GM12878 (cell line): ENCODE results near the gene JADE2. TPM values are rescaled to one million over a fixed set of nuclear protein-coding genes. Genes with fewer than 3 reads are reported as not detected.

ENCODE experiments used
- BACH1 ChIP-seq: fragments of 450-650 bp; IDR thresholded peaks from 2 replicates; pipeline ENCODE4 v1.6.1; 2017; ENCODE audit warnings: mild to moderate bottlenecking, borderline replicate concordance
- CBFB ChIP-seq: IDR thresholded peaks from 2 replicates; pipeline ENCODE4 v1.6.1; 2016; ENCODE audit warnings: antibody characterized with exemption, low read depth
- CEBPB ChIP-seq, 2 experiments: fragments of 150-350 bp in 1 of 2; IDR thresholded peaks; 2 replicates each; pipeline ENCODE4 v1.6.1; 2012 to 2014; ENCODE audit warnings: low read depth in 2 of 2, low read length in 2 of 2, borderline replicate concordance in 1 of 2, inconsistent platforms in 1 of 2
- CHD1 ChIP-seq: IDR thresholded peaks from 2 replicates; pipeline ENCODE4 v1.6.1; 2012; ENCODE audit warnings: low read depth, low read length, improper control_type of control experiment
- GABPA ChIP-seq: IDR thresholded peaks from 2 replicates; pipeline ENCODE4 v1.6.1; 2014; ENCODE audit warnings: antibody characterized with exemption, low read depth, mild to moderate bottlenecking, inconsistent platforms
- HCFC1 ChIP-seq: fragments of 150-350 bp; IDR thresholded peaks from 2 replicates; pipeline ENCODE4 v1.6.1; 2014; ENCODE audit warnings: low read length
- IKZF2 ChIP-seq, 2 experiments: fragments of 450-650 bp; IDR thresholded peaks; 2 replicates each; pipeline ENCODE4 v1.6.1; 2017; ENCODE audit warnings: mild to moderate bottlenecking in 2 of 2, moderate library complexity in 2 of 2
- JUNB ChIP-seq: IDR thresholded peaks from 2 replicates; pipeline ENCODE4 v1.6.1; 2016; ENCODE audit warnings: antibody characterized with exemption, mild to moderate bottlenecking
- MEF2A ChIP-seq: IDR thresholded peaks from 2 replicates; pipeline ENCODE4 v1.6.1; 2011; ENCODE audit warnings: low read depth, mild to moderate bottlenecking, low read length, moderate library complexity; ENCODE audit not compliant: insufficient read depth
- MTA2 ChIP-seq: fragments of 450-650 bp; IDR thresholded peaks from 2 replicates; pipeline ENCODE4 v1.6.1; 2016; ENCODE audit warnings: low read depth, mild to moderate bottlenecking, moderate library complexity
- MTA3 ChIP-seq: IDR thresholded peaks from 2 replicates; pipeline ENCODE4 v1.6.1; 2012; ENCODE audit warnings: low read length, inconsistent platforms, borderline replicate concordance
- NFYA ChIP-seq: IDR thresholded peaks from 2 replicates; pipeline ENCODE4 v1.6.1; 2011; ENCODE audit warnings: low read depth, mild to moderate bottlenecking, low read length, improper control_type of control experiment, borderline replicate concordance
- NRF1 ChIP-seq: conservative IDR thresholded peaks from 2 replicates; pipeline ENCODE4 v1.6.1; 2011; ENCODE audit warnings: mild to moderate bottlenecking, low read depth, low read length, improper control_type of control experiment
- PAX8 ChIP-seq: fragments of 450-650 bp; IDR thresholded peaks from 2 replicates; pipeline ENCODE4 v1.6.1; 2017; ENCODE audit warnings: mild to moderate bottlenecking, moderate library complexity
- POLR2A ChIP-seq: IDR thresholded peaks from 2 replicates; pipeline ENCODE4 v1.6.1; 2011; ENCODE audit warnings: low read depth, mild to moderate bottlenecking, low read length
- RB1 ChIP-seq: fragments of 450-650 bp; formaldehyde crosslinking; IDR thresholded peaks from 2 replicates; pipeline ENCODE4 v1.6.1; 2017; ENCODE audit warnings: mild to moderate bottlenecking, borderline replicate concordance
- RCOR1 ChIP-seq: conservative IDR thresholded peaks from 2 replicates; pipeline ENCODE4 v1.6.1; 2012; ENCODE audit warnings: low read depth, low read length, improper control_type of control experiment
- SP1 ChIP-seq: IDR thresholded peaks from one replicate; pipeline ENCODE4 v1.6.1; 2011; ENCODE audit warnings: low read depth, low read length
- SREBF1 ChIP-seq: IDR thresholded peaks from 2 replicates; pipeline ENCODE4 v1.6.1; 2012; ENCODE audit warnings: mild to moderate bottlenecking, low read length
- polyA plus RNA-seq, 11 experiments: library from polyadenylated mRNA; depleted of rRNA in 4 of 11; unstranded in 6 of 11; stranded (reverse) in 5 of 11; fragments of >200 nt; fragmentation: Nextera tagmentation in 4 of 11; fragmentation: Illumina TruSeq in 1 of 11; extraction: Ambion mirVana in 4 of 11; extraction: Trizol in 1 of 11; gene quantifications; 1 replicate in 1 of 11; 2 replicates in 10 of 11; pipeline versions ENCODE4 v1.2.1 to v1.2.3, GENCODE V29; 2011 to 2016; ENCODE audit warnings: inconsistent platforms in 2 of 11, missing spikeins in 2 of 11, low read depth in 1 of 11
- total RNA-seq, 4 experiments: library from RNA; depleted of rRNA in 3 of 4; stranded (reverse); fragments of >200 nt in 3 of 4; fragmentation: Illumina TruSeq in 1 of 4; extraction: Trizol in 1 of 4; gene quantifications; 2 replicates each; pipeline versions ENCODE4 v1.2.1 to v1.2.3, GENCODE V29; 2013 to 2021
- TF ChIP-seq, protein P1 (sequence below): IDR thresholded peaks from 2 replicates; pipeline ENCODE4 v1.6.1; 2012; ENCODE audit warnings: mild to moderate bottlenecking, low read depth, low read length
- TF ChIP-seq, protein P2 (sequence below): fragments of 450-650 bp; IDR thresholded peaks from 2 replicates; pipeline ENCODE4 v1.6.1; 2014; ENCODE audit warnings: mild to moderate bottlenecking
- TF ChIP-seq, protein P3 (sequence below): fragments of 450-650 bp; IDR thresholded peaks from 2 replicates; pipeline ENCODE4 v1.6.1; 2016; ENCODE audit warnings: mild to moderate bottlenecking
- TF ChIP-seq, protein P4 (sequence below): fragments of 450-650 bp; IDR thresholded peaks from 2 replicates; pipeline ENCODE4 v1.6.1; 2017; ENCODE audit warnings: antibody characterized with exemption, mild to moderate bottlenecking, moderate library complexity

Gene JADE2
- total and polyA plus RNA-seq, 10 of the 15 experiments (the other 5 are each of a cell fraction or from before 2014, with no cell fraction given) = 1.5 to 67.0 (median 22.4) TPM

DNA sequence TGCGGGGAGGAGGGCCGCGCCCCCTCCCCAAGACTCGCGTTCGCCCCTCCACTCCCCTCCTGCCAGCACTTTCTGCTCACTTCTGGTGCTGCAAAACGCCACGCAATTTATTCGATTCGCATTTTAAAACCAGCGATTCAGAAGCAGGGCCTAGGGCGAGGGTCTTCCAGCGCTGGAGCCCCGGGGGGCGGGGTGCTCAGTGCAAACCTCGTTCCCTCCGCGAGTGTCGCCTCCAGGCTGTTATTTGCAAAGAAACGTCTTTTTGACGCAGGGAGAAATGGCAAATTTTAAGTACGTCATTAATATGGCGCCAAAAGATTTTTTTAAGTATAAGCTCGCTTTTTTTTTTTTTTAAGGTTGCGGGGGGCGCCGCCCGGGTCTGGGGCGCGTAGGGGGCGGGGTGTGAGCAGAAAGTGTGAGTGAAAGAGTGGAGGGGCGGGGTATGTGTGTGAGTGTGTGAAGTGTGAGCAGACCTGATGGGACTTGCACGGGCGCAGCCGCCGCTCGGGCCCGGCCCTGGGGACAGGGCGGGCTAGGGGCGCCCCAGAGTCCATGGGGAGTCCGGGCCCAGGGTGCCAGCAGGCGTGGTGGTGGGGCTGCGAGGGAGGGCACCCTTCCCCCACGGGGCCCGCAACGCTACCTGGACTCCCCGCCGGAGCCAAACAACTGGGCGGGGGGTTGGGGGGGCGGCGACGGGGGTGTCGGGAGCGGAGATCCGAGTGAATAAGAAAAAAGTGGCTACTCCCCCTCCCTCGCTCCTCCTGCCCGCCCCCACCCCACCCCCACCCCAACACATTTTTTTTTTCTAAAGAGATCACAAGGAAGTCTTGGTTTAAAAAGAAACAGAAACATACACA is at the start of gene JADE2 (continued):
- TF ChIP-seq, protein P1, sequence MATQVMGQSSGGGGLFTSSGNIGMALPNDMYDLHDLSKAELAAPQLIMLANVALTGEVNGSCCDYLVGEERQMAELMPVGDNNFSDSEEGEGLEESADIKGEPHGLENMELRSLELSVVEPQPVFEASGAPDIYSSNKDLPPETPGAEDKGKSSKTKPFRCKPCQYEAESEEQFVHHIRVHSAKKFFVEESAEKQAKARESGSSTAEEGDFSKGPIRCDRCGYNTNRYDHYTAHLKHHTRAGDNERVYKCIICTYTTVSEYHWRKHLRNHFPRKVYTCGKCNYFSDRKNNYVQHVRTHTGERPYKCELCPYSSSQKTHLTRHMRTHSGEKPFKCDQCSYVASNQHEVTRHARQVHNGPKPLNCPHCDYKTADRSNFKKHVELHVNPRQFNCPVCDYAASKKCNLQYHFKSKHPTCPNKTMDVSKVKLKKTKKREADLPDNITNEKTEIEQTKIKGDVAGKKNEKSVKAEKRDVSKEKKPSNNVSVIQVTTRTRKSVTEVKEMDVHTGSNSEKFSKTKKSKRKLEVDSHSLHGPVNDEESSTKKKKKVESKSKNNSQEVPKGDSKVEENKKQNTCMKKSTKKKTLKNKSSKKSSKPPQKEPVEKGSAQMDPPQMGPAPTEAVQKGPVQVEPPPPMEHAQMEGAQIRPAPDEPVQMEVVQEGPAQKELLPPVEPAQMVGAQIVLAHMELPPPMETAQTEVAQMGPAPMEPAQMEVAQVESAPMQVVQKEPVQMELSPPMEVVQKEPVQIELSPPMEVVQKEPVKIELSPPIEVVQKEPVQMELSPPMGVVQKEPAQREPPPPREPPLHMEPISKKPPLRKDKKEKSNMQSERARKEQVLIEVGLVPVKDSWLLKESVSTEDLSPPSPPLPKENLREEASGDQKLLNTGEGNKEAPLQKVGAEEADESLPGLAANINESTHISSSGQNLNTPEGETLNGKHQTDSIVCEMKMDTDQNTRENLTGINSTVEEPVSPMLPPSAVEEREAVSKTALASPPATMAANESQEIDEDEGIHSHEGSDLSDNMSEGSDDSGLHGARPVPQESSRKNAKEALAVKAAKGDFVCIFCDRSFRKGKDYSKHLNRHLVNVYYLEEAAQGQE = no peak
- TF ChIP-seq SREBF1 (0 out of 2 replicates have a peak, but pooled peaks have one; percentile 6), NRF1 (no peak), GABPA (no peak), CBFB (no peak), NFYA (no peak), HCFC1 (no peak), CHD1 (no peak), RCOR1 (no peak), BACH1 (no peak; the same call in 1 of the 2 replicates), MTA2 (no peak; the same call in 1 of the 2 replicates), IKZF2 (IDR thresholded peaks at IDR 0.05) (no peak; a peak in 1 of 4 replicates), PAX8 (no peak), RB1 (no peak), POLR2A (peak; percentile 76), MEF2A (no peak), MTA3 (no peak), JUNB (no peak), SP1 (no peak), CEBPB (IDR thresholded peaks at IDR 0.05; ENCODE audit: borderline replicate concordance in 1 of 2, low read depth in 2 of 2, low read length in 2 of 2) (no peak)
- TF ChIP-seq, protein P2, sequence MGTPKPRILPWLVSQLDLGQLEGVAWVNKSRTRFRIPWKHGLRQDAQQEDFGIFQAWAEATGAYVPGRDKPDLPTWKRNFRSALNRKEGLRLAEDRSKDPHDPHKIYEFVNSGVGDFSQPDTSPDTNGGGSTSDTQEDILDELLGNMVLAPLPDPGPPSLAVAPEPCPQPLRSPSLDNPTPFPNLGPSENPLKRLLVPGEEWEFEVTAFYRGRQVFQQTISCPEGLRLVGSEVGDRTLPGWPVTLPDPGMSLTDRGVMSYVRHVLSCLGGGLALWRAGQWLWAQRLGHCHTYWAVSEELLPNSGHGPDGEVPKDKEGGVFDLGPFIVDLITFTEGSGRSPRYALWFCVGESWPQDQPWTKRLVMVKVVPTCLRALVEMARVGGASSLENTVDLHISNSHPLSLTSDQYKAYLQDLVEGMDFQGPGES = no peak
- TF ChIP-seq, protein P3, sequence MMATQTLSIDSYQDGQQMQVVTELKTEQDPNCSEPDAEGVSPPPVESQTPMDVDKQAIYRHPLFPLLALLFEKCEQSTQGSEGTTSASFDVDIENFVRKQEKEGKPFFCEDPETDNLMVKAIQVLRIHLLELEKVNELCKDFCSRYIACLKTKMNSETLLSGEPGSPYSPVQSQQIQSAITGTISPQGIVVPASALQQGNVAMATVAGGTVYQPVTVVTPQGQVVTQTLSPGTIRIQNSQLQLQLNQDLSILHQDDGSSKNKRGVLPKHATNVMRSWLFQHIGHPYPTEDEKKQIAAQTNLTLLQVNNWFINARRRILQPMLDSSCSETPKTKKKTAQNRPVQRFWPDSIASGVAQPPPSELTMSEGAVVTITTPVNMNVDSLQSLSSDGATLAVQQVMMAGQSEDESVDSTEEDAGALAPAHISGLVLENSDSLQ = no peak
- TF ChIP-seq, protein P4, sequence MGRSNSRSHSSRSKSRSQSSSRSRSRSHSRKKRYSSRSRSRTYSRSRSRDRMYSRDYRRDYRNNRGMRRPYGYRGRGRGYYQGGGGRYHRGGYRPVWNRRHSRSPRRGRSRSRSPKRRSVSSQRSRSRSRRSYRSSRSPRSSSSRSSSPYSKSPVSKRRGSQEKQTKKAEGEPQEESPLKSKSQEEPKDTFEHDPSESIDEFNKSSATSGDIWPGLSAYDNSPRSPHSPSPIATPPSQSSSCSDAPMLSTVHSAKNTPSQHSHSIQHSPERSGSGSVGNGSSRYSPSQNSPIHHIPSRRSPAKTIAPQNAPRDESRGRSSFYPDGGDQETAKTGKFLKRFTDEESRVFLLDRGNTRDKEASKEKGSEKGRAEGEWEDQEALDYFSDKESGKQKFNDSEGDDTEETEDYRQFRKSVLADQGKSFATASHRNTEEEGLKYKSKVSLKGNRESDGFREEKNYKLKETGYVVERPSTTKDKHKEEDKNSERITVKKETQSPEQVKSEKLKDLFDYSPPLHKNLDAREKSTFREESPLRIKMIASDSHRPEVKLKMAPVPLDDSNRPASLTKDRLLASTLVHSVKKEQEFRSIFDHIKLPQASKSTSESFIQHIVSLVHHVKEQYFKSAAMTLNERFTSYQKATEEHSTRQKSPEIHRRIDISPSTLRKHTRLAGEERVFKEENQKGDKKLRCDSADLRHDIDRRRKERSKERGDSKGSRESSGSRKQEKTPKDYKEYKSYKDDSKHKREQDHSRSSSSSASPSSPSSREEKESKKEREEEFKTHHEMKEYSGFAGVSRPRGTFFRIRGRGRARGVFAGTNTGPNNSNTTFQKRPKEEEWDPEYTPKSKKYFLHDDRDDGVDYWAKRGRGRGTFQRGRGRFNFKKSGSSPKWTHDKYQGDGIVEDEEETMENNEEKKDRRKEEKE = no peak
